Liver (tissue), 9 donors: ENCODE measurements around the gene ABCA3. TPM values are rescaled to one million over a fixed set of nuclear protein-coding genes. Genes with fewer than 3 reads are reported as not detected.

Experiments
- DNase-seq: peaks from one replicate; pipeline ENCODE4 v3.0.0-alpha.2; 2017; ENCODE audit warnings: low spot score
- H3K27ac ChIP-seq, 2 donors: one replicate each; pipeline ENCODE4 v1.7.0; 2013; ENCODE audit warnings: inconsistent platforms in 2 of 2, low read length in 2 of 2, control low read depth in 1 of 2, low read depth in 1 of 2, mild to moderate bottlenecking in 1 of 2
- H3K27me3 ChIP-seq, 4 donors: one replicate each; pipeline versions ENCODE4 v1.6.1 to v1.7.0; 2013; ENCODE audit warnings: low read length in 3 of 4, inconsistent platforms in 1 of 4, mild to moderate bottlenecking in 1 of 4, moderate library complexity in 1 of 4; ENCODE audit not compliant: control insufficient read depth in 4 of 4, insufficient read depth in 4 of 4
- H3K36me3 ChIP-seq, 4 donors: one replicate each; pipeline versions ENCODE4 v1.6.1 to v1.7.0; 2013; ENCODE audit warnings: low read length in 3 of 4, mild to moderate bottlenecking in 3 of 4, low read depth in 1 of 4, moderate library complexity in 1 of 4; ENCODE audit not compliant: control insufficient read depth in 4 of 4, insufficient read depth in 3 of 4
- H3K4me1 ChIP-seq, 4 donors: one replicate each; pipeline versions ENCODE4 v1.6.1 to v1.7.0; 2013; ENCODE audit warnings: low read length in 3 of 4, mild to moderate bottlenecking in 3 of 4, moderate library complexity in 1 of 4; ENCODE audit not compliant: control insufficient read depth in 4 of 4, insufficient read depth in 4 of 4
- H3K4me3 ChIP-seq, 3 donors: one replicate each; pipeline versions ENCODE4 v1.6.1 to v1.7.0; 2013; ENCODE audit warnings: low read length in 3 of 3, control low read depth in 1 of 3, low read depth in 1 of 3, mild to moderate bottlenecking in 1 of 3
- H3K9ac ChIP-seq, 2 donors: one replicate each; pipeline ENCODE4 v1.7.0; 2013; ENCODE audit warnings: low read length in 2 of 2, mild to moderate bottlenecking in 2 of 2, moderate library complexity in 2 of 2, control low read depth in 1 of 2, low read depth in 1 of 2
- H3K9me3 ChIP-seq, 4 donors: one replicate each; pipeline versions ENCODE4 v1.6.1 to v1.7.0; 2013; ENCODE audit warnings: low read length in 3 of 4; ENCODE audit not compliant: control insufficient read depth in 4 of 4
- FOXA2 ChIP-seq: IDR thresholded peaks from 2 replicates; pipeline ENCODE4 v1.6.1; 2016; ENCODE audit warnings: antibody characterized with exemption
- GABPA ChIP-seq, 2 donors: IDR thresholded peaks in 1 of 2; conservative IDR thresholded peaks in 1 of 2; 2 replicates each; pipeline ENCODE4 v1.6.1; 2016; ENCODE audit warnings: antibody characterized with exemption in 2 of 2, mild to moderate bottlenecking in 1 of 2, moderate library complexity in 1 of 2
- HNF4A ChIP-seq, 2 donors: conservative IDR thresholded peaks; 2 replicates each; pipeline ENCODE4 v1.6.1; 2016; ENCODE audit warnings: antibody characterized with exemption in 2 of 2, mild to moderate bottlenecking in 2 of 2
- HNF4G ChIP-seq: IDR thresholded peaks from 2 replicates; pipeline ENCODE4 v1.6.1; 2016; ENCODE audit warnings: antibody characterized with exemption
- JUND ChIP-seq, 2 donors: IDR thresholded peaks; 2 replicates each; pipeline ENCODE4 v1.6.1; 2016; ENCODE audit warnings: antibody characterized with exemption in 2 of 2
- RAD21 ChIP-seq, 2 donors: IDR thresholded peaks; 2 replicates each; pipeline ENCODE4 v1.6.1; 2016; ENCODE audit warnings: antibody characterized with exemption in 2 of 2, mild to moderate bottlenecking in 2 of 2
- RXRA ChIP-seq, 2 donors: IDR thresholded peaks; 2 replicates each; pipeline ENCODE4 v1.6.1; 2017 to 2018; ENCODE audit warnings: antibody characterized with exemption in 2 of 2, mild to moderate bottlenecking in 1 of 2
- TAF1 ChIP-seq: conservative IDR thresholded peaks from 2 replicates; pipeline ENCODE4 v1.6.1; 2016; ENCODE audit warnings: antibody characterized with exemption, mild to moderate bottlenecking
- YY1 ChIP-seq: IDR thresholded peaks from 2 replicates; pipeline ENCODE4 v1.6.1; 2016; ENCODE audit warnings: antibody characterized with exemption, mild to moderate bottlenecking
- WGBS: extraction: QIAGEN DNeasy Blood & Tissue Kit; methylation state at CpG from one replicate; pipeline ENCODE4 v1.1.7; 2013; 5-methylcytosine and 5-hydroxymethylcytosine counted together
- polyA plus RNA-seq, 2 donors: library from polyadenylated mRNA; stranded (reverse) in 1 of 2; unstranded in 1 of 2; fragments of 200-250 nt in 1 of 2; fragments of >200 nt in 1 of 2; fragmentation: Nextera tagmentation in 1 of 2; extraction: Ambion mirVana in 1 of 2; gene quantifications; one replicate each; pipeline versions ENCODE4 v1.2.1 to v1.2.3, GENCODE V29; 2013 to 2015
- total RNA-seq, 2 donors: library from RNA; depleted of rRNA; stranded (reverse); fragments of >200 nt; gene quantifications; one replicate each; pipeline ENCODE4 v1.2.3, GENCODE V29; 2014
- TF ChIP-seq, protein P1 (sequence below): IDR thresholded peaks from 2 replicates; pipeline ENCODE4 v1.6.1; 2016; ENCODE audit warnings: antibody characterized with exemption
- TF ChIP-seq, protein P2 (sequence below): IDR thresholded peaks from 2 replicates; pipeline ENCODE4 v1.6.1; 2016; ENCODE audit warnings: antibody characterized with exemption
- donor health status: healthy.
- donor health status: healthy.
- donor health status: healthy.
- donor health status: healthy.
- donor health status: healthy.

ABCA3 gene
- total and polyA plus RNA-seq, 4 donors: 0.47 to 1.1 (median 0.77) TPM

DNA sequence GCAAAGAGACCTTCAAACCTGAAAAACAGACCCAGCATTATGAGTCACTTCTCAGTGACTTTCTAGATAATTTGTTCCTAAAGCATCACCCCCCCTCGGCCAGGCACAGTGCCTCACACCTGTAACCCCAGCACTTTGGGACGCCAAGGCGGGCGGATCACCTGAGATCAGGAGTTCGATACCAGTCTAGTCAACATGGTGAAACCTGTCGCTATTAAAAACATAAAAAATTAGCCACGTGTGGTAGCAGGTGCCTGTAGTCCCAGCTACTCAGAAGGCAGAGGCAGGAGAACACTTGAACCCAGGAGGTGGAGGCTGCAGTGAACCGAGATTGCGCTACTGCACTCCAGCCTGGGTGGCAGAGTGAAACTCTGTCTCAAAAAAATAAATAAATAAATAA is 48.3 kb downstream of the ABCA3 start:
- DNase-seq: no peak
- no peaks in the 10 kb centered on the region for H3K27me3 ChIP-seq
- no peak overlapping the region for H3K9ac ChIP-seq
- no peaks in the 10 kb centered on the region for H3K4me1 ChIP-seq
- no peak for TF ChIP-seq GABPA (IDR thresholded peaks at IDR 0.05 in 1 of 2, conservative IDR thresholded peaks at IDR 0.05 in 1 of 2)
- no peak for TF ChIP-seq JUND (IDR thresholded peaks at IDR 0.05)
- TF ChIP-seq, protein P1, sequence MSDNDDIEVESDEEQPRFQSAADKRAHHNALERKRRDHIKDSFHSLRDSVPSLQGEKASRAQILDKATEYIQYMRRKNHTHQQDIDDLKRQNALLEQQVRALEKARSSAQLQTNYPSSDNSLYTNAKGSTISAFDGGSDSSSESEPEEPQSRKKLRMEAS: no peak
- no peak for TF ChIP-seq HNF4A (conservative IDR thresholded peaks at IDR 0.05)
- TF ChIP-seq, protein P2, sequence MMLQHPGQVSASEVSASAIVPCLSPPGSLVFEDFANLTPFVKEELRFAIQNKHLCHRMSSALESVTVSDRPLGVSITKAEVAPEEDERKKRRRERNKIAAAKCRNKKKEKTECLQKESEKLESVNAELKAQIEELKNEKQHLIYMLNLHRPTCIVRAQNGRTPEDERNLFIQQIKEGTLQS: no peak
- TF ChIP-seq HNF4G: no peak
- TF ChIP-seq FOXA2: no peak
- TF ChIP-seq TAF1: no peak
- 95% methylated on average over 9 of the region's 9 CpGs for WGBS
- no peak overlapping the region for H3K27ac ChIP-seq
- no peaks in the 10 kb centered on the region for H3K9me3 ChIP-seq
- no peaks in the 10 kb centered on the region for H3K36me3 ChIP-seq
- H3K4me3 ChIP-seq: no peak overlapping the region

DNA sequence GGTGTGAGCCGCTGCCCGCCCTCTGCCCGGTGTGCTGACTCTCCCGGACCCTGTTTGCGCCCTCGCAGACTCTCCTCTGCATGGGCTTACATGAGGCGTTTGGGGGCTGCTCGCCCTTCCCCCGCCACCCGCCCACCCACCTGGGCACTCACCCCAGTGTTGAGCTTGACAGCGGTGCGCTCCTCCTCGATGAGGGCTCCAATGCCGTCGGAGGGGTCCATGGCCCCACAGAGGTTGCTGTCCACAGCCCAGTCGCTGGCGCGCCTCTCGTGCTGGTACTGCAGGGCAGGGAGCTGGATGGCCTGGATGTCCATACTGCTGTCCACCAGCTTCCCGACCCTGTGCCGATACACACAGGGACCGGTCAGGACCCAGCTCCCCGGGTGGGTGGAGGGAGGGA is 51.2 kb downstream of the ABCA3 start:
- no peaks in the 10 kb centered on the region for H3K9me3 ChIP-seq
- DNase-seq: no peak
- H3K36me3 ChIP-seq: no peaks in the 10 kb centered on the region
- H3K27ac ChIP-seq: no peak overlapping the region
- H3K4me3 ChIP-seq: no peak overlapping the region
- H3K27me3 ChIP-seq: no peaks in the 10 kb centered on the region
- H3K4me1 ChIP-seq: no peaks in the 10 kb centered on the region
- WGBS: 90% methylated on average over 23 of the region's 23 CpGs
- no peak for TF ChIP-seq HNF4A (conservative IDR thresholded peaks at IDR 0.05)
- no peak overlapping the region for H3K9ac ChIP-seq

DNA sequence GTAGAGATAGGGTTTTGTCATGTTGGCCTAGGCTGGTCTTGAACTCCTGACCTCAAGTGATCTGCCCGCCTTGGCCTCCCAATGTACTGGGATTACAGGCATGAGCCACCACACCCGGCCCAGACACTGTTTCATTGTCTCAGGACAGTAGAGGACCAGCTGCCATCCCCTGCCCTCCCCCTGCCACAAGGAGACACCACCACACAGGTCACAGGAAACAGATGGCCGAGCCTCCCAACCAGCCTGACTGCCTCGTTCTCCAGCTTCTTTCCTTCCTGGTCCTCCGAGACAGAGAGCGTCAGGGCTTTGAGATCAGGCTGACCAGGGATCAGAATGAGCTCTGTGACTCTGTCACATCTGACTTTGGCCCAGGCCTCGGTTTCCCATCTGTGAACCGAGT is 51.8 kb downstream of the ABCA3 start:
- Histone ChIP-seq H3K9ac (no peak overlapping the region), H3K27ac (no peak overlapping the region), H3K9me3 (no peaks in the 10 kb centered on the region), H3K27me3 (no peaks in the 10 kb centered on the region), H3K4me3 (no peak overlapping the region), H3K4me1 (no peaks in the 10 kb centered on the region), H3K36me3 (no peaks in the 10 kb centered on the region)
- WGBS: 72% methylated on average over 8 of the region's 8 CpGs
- TF ChIP-seq RAD21 (IDR thresholded peaks at IDR 0.05) (no peak), YY1 (no peak), RXRA (IDR thresholded peaks at IDR 0.05) (no peak), HNF4G (no peak)
- TF ChIP-seq, protein P2: no peak
- DNase-seq: no peak

DNA sequence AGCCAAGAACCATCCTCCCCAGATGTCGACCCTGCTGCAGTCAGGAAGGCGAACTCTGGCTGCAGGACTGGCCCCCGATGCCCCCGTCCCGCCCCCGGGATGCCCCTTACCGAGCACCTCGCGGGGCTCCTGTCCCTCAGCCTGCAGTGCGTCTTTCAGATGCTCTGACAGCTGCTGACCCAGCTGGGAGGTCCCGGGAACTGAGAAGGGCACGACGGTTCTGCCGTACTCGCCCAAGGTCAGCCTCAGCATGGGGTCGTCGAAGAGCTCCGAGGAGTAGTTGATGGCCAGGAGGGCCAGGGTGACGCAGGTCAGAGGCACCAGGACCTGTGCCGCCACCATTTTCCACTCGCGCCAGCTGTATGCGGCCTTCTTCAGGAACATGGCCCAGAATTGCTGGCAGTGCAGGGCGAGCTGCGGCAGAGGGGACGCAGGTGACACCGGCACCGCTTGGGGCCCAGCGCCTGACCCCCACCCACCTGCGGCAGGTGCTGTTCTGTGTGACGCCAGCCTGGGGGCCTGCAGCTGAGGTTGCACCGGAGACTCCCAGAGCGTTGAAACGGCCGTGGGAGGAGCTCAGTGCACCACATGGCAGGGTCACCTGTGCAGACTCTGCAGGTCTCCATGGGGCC is 52.5 kb downstream of the ABCA3 start:
- no peaks in the 10 kb centered on the region for H3K4me1 ChIP-seq
- no peak for DNase-seq
- 89% methylated on average over 35 of the region's 35 CpGs for WGBS
- no peak for TF ChIP-seq HNF4A (conservative IDR thresholded peaks at IDR 0.05)
- no peak overlapping the region for H3K9ac ChIP-seq
- H3K9me3 ChIP-seq: no peaks in the 10 kb centered on the region
- H3K27me3 ChIP-seq: no peaks in the 10 kb centered on the region
- H3K27ac ChIP-seq: no peak overlapping the region
- H3K36me3 ChIP-seq: no peaks in the 10 kb centered on the region
- no peak overlapping the region for H3K4me3 ChIP-seq
